Measurements from ENCODE around the gene SUMO3.

SUMO3 gene

DNA sequence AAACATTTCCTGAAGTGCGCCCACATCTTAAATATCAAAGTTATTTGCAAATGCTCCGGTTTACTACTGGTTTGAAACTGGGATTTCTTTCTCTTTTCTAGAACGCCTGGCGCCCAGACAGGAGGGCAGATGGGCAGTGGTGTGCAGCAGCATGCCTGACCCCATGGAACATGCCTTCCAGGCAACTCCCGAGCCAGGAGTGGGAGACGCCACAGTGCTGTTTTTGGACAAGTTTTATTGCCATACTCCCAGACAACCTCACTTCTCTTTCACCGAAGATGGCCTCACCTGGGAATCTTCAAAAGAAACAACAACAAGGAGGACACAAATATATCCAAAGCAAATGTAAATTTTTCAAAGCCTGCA, 37.7 kb downstream of the SUMO3 start:
- TF ChIP-seq, protein P1, sequence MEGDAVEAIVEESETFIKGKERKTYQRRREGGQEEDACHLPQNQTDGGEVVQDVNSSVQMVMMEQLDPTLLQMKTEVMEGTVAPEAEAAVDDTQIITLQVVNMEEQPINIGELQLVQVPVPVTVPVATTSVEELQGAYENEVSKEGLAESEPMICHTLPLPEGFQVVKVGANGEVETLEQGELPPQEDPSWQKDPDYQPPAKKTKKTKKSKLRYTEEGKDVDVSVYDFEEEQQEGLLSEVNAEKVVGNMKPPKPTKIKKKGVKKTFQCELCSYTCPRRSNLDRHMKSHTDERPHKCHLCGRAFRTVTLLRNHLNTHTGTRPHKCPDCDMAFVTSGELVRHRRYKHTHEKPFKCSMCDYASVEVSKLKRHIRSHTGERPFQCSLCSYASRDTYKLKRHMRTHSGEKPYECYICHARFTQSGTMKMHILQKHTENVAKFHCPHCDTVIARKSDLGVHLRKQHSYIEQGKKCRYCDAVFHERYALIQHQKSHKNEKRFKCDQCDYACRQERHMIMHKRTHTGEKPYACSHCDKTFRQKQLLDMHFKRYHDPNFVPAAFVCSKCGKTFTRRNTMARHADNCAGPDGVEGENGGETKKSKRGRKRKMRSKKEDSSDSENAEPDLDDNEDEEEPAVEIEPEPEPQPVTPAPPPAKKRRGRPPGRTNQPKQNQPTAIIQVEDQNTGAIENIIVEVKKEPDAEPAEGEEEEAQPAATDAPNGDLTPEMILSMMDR (IDR thresholded peaks at IDR 0.05; ENCODE audit: insufficient read depth, low read depth, low read length, missing control alignments): no peak
- no peak overlapping the region for H3K4me3 ChIP-seq (ENCODE audit: low read depth, low read length)
- DNase-seq (ENCODE audit: low read depth): no peak

DNA sequence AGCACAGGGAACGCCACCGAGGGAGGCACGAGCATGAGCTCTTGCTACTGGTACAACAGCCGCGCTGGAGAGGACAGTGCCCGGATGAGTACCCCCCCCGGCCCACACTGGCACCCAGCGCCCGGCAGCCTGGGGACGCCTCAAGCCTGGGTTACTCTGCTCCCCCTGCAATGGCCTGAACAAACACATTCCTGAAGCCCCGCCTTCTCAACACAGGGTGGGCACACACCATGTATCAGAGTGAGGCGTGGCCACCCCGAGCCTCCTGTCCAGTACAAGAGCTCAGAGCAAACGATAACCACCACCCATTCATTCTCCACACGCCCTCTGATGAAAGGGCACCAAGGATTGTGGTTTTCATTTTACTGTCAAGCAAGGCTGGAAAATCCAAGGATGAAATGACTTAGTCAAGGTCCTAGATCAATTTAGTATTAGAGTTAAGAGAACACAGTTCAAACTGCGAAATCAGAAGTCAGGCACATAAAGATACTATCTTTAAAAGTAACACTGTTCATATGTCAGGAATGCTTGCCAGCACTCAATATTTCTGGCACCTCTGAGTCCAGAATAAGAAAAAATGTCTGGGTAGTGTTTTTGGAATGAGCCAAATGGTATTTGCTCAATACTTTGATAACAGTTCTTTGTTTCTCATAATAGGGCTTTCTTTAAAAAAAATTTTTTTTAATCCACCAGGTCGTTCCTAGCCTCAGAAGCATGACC, 38.3 kb downstream of the SUMO3 start:
- TF ChIP-seq, protein P1 (IDR thresholded peaks at IDR 0.05; ENCODE audit: insufficient read depth, low read depth, low read length, missing control alignments): no peak
- no peak for DNase-seq (ENCODE audit: low read depth)
- H3K4me3 ChIP-seq (ENCODE audit: low read depth, low read length): no peak overlapping the region

DNA sequence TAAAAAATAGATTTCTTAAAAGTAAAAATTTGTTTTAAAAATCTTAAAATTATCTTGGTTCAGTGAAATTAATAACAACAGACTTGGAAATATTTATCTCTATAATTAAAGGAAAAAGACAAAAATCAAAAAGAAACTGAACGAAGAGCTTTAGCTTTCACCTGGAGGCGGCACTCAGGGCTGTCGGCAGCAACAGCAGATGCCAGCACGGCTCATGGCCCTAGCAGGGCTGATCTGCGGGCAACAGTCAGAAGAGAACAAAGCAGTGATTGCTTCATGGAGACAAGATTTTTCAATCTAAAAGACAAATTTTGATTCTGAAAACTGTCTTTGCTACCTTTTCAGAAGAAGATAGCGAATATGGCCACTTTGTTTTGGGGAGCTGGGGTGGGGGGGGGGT, 38.9 kb downstream of the SUMO3 start:
- DNase-seq (ENCODE audit: low read depth): no peak
- TF ChIP-seq, protein P1 (IDR thresholded peaks at IDR 0.05; ENCODE audit: insufficient read depth, low read depth, low read length, missing control alignments): no peak
- H3K4me3 ChIP-seq (ENCODE audit: low read depth, low read length): no peak overlapping the region

DNA sequence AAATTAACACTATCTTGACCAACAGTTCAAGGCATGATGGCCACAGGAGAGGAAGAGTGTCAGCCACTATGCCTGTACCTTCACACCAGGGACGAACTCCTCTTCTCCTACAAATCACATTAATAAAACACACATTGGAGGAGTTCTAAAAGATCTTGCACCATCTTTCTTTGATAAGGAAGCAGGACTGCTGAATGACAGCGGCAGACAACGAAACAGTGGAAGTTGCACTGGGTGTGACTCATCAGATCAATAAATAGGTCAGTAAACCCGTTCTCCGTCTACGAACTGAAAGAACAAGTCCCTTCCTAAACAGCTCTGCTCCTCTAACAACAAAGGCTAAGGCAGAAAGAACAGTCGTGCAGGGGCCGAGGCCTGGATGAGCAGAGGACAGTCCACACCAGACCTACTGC, 39.4 kb downstream of the SUMO3 start:
- DNase-seq (ENCODE audit: low read depth): no peak
- no peak overlapping the region for H3K4me3 ChIP-seq (ENCODE audit: low read depth, low read length)
- TF ChIP-seq, protein P1 (IDR thresholded peaks at IDR 0.05; ENCODE audit: insufficient read depth, low read depth, low read length, missing control alignments): no peak

DNA sequence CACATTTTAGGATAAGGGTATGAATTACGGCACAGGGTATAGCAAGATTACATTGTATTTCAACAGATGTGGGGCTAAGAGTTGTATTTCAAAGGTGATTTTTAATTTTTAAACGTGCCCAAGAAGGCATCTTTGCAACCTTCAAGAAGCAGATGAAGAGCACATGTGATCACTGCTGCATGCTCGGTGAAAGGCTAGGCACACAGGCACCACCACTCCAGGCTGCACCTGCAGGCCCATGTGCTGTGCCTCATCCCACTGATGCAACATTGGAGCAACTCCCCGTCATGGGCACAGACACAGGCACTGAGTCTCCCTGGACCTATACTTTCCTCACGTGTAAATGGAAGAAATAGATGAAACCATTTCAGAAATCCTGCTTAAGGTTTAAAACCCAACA, 39.8 kb downstream of the SUMO3 start:
- DNase-seq (ENCODE audit: low read depth): no peak
- H3K4me3 ChIP-seq (ENCODE audit: low read depth, low read length): no peak overlapping the region
- TF ChIP-seq, protein P1 (IDR thresholded peaks at IDR 0.05; ENCODE audit: insufficient read depth, low read depth, low read length, missing control alignments): no peak

DNA sequence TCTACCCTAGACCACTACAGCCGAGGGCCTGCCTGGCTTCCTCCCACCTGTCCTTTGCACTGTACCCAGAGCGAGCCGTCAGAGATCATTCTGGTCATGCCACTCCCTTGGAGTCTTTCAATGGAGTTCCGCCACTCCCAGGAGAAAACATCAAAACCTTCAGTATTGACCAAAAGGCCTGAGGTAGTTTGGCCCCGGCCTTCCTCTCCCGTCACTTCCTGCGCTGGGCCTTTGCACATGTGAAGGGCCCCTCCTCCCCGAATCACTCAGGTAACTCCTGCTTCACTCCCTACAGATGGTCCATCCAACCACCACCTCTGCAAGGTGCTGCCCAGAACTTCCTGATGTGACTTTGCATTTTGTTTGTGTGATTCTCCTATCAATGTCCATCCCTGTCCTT, 42.9 kb downstream of the SUMO3 start:
- TF ChIP-seq, protein P1 (IDR thresholded peaks at IDR 0.05; ENCODE audit: insufficient read depth, low read depth, low read length, missing control alignments): no peak
- H3K4me3 ChIP-seq (ENCODE audit: low read depth, low read length): no peak overlapping the region
- DNase-seq (ENCODE audit: low read depth): no peak
